ENCODE results near the gene DNAJB2.
"Not testable (repeated sequence)": the region's sequence is repeated elsewhere in the genome, so short reads cannot be mapped to it uniquely, and the experiment has no call there.

DNAJB2 gene

GRCh38 chr2:219258942-219259341 is 20.2 kb upstream of the DNAJB2 start:
- DNase-seq (ENCODE audit: low read depth, low spot score), result not testable (repeated sequence)

GRCh38 chr2:219261024-219261855 is 17.9 kb upstream of the DNAJB2 start:
- DNase-seq (ENCODE audit: low read depth, low spot score), result no peak

GRCh38 chr2:219266232-219266631 is 12.9 kb upstream of the DNAJB2 start:
- no peak for DNase-seq (ENCODE audit: low read depth, low spot score)

- DNase-seq (ENCODE audit: low read depth, low spot score), result no peak
Measured at GRCh38 chr2:219266886-219267285, 12.3 kb upstream of the DNAJB2 start.

GRCh38 chr2:219268294-219268693 is 10.9 kb upstream of the DNAJB2 start:
- no peak for DNase-seq (ENCODE audit: low read depth, low spot score)

GRCh38 chr2:219269362-219270054 is 9.7 kb upstream of the DNAJB2 start:
- no peak for DNase-seq (ENCODE audit: low read depth, low spot score)

GRCh38 chr2:219270055-219270372 is 9.2 kb upstream of the DNAJB2 start:
- DNase-seq (ENCODE audit: low read depth, low spot score), result no peak

- no peak for DNase-seq (ENCODE audit: low read depth, low spot score)
Measured at GRCh38 chr2:219271021-219271420, 8.1 kb upstream of the DNAJB2 start.

- no peak for DNase-seq (ENCODE audit: low read depth, low spot score)
Measured at GRCh38 chr2:219272356-219272755, 6.8 kb upstream of the DNAJB2 start.

GRCh38 chr2:219272995-219273394 is 6.2 kb upstream of the DNAJB2 start:
- no peak for DNase-seq (ENCODE audit: low read depth, low spot score)

GRCh38 chr2:219273937-219274336 is 5.2 kb upstream of the DNAJB2 start:
- DNase-seq (ENCODE audit: low read depth, low spot score), result no peak

GRCh38 chr2:219274361-219274921 is 4.7 kb upstream of the DNAJB2 start:
- DNase-seq (ENCODE audit: low read depth, low spot score), result no peak

- no peak for DNase-seq (ENCODE audit: low read depth, low spot score)
Measured at GRCh38 chr2:219277703-219278654, 1.2 kb upstream of the DNAJB2 start.

GRCh38 chr2:219278655-219279150 is 463 bp upstream of the DNAJB2 start:
- no peak for DNase-seq (ENCODE audit: low read depth, low spot score)

- no peak for DNase-seq (ENCODE audit: low read depth, low spot score)
Measured at GRCh38 chr2:219279916-219280516, 850 bp downstream of the DNAJB2 start.

- DNase-seq (ENCODE audit: low read depth, low spot score), result no peak
Measured at GRCh38 chr2:219280651-219281050, 1.5 kb downstream of the DNAJB2 start.

GRCh38 chr2:219281588-219281987 is 2.4 kb downstream of the DNAJB2 start:
- no peak for DNase-seq (ENCODE audit: low read depth, low spot score)

GRCh38 chr2:219282375-219282774 is 3.2 kb downstream of the DNAJB2 start:
- DNase-seq (ENCODE audit: low read depth, low spot score), result no peak

- no peak for DNase-seq (ENCODE audit: low read depth, low spot score)
Measured at GRCh38 chr2:219282943-219283581, 3.9 kb downstream of the DNAJB2 start.

GRCh38 chr2:219284501-219285372 is 5.6 kb downstream of the DNAJB2 start:
- DNase-seq (ENCODE audit: low read depth, low spot score), result no peak

Data from activated CD4-positive, CD25-positive, alpha-beta regulatory T cell treated with anti-CD3 and anti-CD28 coated beads, Interleukin-2, amount 50 U/mL, for 16 hours (primary cell).